Type B pancreatic cell (in vitro differentiated cells): ENCODE measurements around the gene CCNT2. TPM values are rescaled to one million over a fixed set of nuclear protein-coding genes. Genes with fewer than 3 reads are reported as not detected.

Source experiments
- DNase-seq: peaks from one replicate; pipeline ENCODE4 v3.0.0; 2021; ENCODE audit warnings: mixed read lengths; ENCODE audit not compliant: unreplicated experiment; ENCODE audit errors: extremely low spot score
- H3K27ac Mint-ChIP-seq: 2 replicates; pipeline ENCODE4 v1.8.0; 2021; ENCODE audit warnings: mild to moderate bottlenecking, mixed read lengths
- H3K27me3 Mint-ChIP-seq: 2 replicates; pipeline ENCODE4 v1.8.0; 2021; ENCODE audit warnings: mixed read lengths
- H3K36me3 Mint-ChIP-seq: 2 replicates; pipeline ENCODE4 v1.8.0; 2021; ENCODE audit warnings: mixed read lengths
- H3K4me1 Mint-ChIP-seq: one replicate; pipeline ENCODE4 v1.8.0; 2021; ENCODE audit warnings: mixed read lengths; ENCODE audit not compliant: unreplicated experiment
- H3K4me3 Mint-ChIP-seq: 2 replicates; pipeline ENCODE4 v1.8.0; 2021; ENCODE audit warnings: mild to moderate bottlenecking, mixed read lengths
- H3K9me3 Mint-ChIP-seq: 2 replicates; pipeline ENCODE4 v1.8.0; 2021; ENCODE audit warnings: mixed read lengths
- CTCF ChIP-seq: fragments of 200-600 bp; sonication (generic); conservative IDR thresholded peaks from 2 replicates; pipeline ENCODE4 v1.5.0; 2021; ENCODE audit warnings: antibody characterized with exemption, mild to moderate bottlenecking
- total RNA-seq: library from RNA; stranded (reverse); gene quantifications from 2 replicates; pipeline ENCODE4 v1.2.1, GENCODE V29; 2021; ENCODE audit warnings: low replicate concordance

The CCNT2 gene
- total RNA-seq, 1 donor from 2014 or later, result 55.1 TPM

- H3K4me3 Mint-ChIP-seq, result no peak overlapping the region
- no peak overlapping the region for H3K27ac Mint-ChIP-seq
- no peaks in the 10 kb centered on the region for H3K27me3 Mint-ChIP-seq
- no peaks in the 10 kb centered on the region for H3K4me1 Mint-ChIP-seq
- no peak for TF ChIP-seq CTCF
- no peaks in the 10 kb centered on the region for H3K9me3 Mint-ChIP-seq
- DNase-seq, result no peak
- H3K36me3 Mint-ChIP-seq, result no peaks in the 10 kb centered on the region
These were observed 34.9 kb upstream of the CCNT2 start for GRCh38 chr2:134883552-134884293.

DNA sequence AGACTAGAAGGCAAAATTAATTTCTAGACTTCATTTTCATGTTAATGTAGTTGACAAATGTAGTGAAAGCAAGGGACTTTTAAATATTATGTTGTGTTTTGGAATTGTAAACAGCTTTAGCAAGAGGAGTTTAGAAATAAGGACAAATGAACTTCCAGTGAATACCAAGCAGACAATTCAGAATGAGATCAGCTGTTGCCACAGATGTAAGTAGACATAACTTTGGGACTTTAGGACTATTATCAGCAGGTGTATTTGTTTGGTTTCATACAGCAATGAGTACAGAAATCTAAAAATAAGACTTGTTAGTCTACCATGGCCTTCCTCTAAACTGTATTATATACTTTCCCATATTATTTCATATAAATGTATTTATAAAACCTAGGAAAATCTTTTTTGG lies 34.2 kb upstream of the CCNT2 start:
- Mint-ChIP-seq H3K4me1 (no peaks in the 10 kb centered on the region), H3K27me3 (no peaks in the 10 kb centered on the region)

GRCh38 chr2:134892282-134893035 lies 26.2 kb upstream of the CCNT2 start:
- Mint-ChIP-seq H3K4me1 (peaks cover 5% of the 10 kb centered on the region), H3K4me3 (no peak overlapping the region), H3K9me3 (no peaks in the 10 kb centered on the region), H3K27me3 (no peaks in the 10 kb centered on the region), H3K36me3 (no peaks in the 10 kb centered on the region), H3K27ac (no peak overlapping the region)
- no peak for DNase-seq
- no peak for TF ChIP-seq CTCF

More for the DNA sequence above, 34.2 kb upstream of the CCNT2 start:
- no peak for DNase-seq
- Mint-ChIP-seq H3K4me3 (no peak overlapping the region), H3K36me3 (no peaks in the 10 kb centered on the region), H3K9me3 (no peaks in the 10 kb centered on the region), H3K27ac (no peak overlapping the region)
- no peak for TF ChIP-seq CTCF

DNA sequence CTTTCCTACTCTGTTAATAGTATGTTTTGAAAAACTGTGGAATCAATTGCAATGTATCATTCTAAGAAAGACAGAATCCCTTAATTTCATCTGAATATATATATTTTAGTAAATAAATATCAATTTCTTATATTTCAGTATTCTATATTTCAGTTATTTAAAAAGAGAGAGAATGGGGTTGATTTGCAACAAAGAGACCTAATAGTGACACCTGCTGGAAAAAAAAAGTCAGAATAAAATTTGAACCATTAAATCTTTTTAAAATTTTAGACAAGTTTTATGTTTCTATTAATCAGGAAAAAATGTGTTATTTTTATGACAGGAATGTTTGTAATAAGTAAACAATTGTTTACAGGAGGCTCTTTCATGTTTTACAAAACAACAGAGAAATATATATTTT lies 20.7 kb upstream of the CCNT2 start:
- DNase-seq, result no peak
- Mint-ChIP-seq H3K27me3 (no peaks in the 10 kb centered on the region), H3K9me3 (no peaks in the 10 kb centered on the region), H3K4me3 (no peak overlapping the region), H3K4me1 (no peaks in the 10 kb centered on the region), H3K36me3 (no peaks in the 10 kb centered on the region), H3K27ac (no peak overlapping the region)
- peak; percentile 75 for TF ChIP-seq CTCF

- Mint-ChIP-seq H3K4me3 (no peak overlapping the region), H3K9me3 (no peaks in the 10 kb centered on the region), H3K36me3 (no peaks in the 10 kb centered on the region), H3K27ac (no peak overlapping the region), H3K27me3 (no peaks in the 10 kb centered on the region), H3K4me1 (no peaks in the 10 kb centered on the region)
- TF ChIP-seq CTCF, result no peak
- no peak for DNase-seq
These were observed 19.4 kb upstream of the CCNT2 start for GRCh38 chr2:134899204-134899603.
